PFSK-1 (cell line): Measurements from ENCODE around the gene FOXJ3.

Experiments
- FOXP2 ChIP-seq: optimal IDR thresholded peaks from 2 replicates; pipeline ENCODE3; 2011; ENCODE audit warnings: borderline replicate concordance, control low read depth, inconsistent platforms; ENCODE audit not compliant: insufficient read depth; ENCODE audit errors: extremely low read length, extremely low read depth
- POLR2AphosphoS5 ChIP-seq: IDR thresholded peaks from 2 replicates; pipeline ENCODE4 v1.6.1; 2012; ENCODE audit warnings: low read depth, mild to moderate bottlenecking, control low read depth, low read length, moderate library complexity
- SIN3A ChIP-seq: IDR thresholded peaks from 2 replicates; pipeline ENCODE4 v1.6.1; 2012; ENCODE audit warnings: mild to moderate bottlenecking, low read length, moderate library complexity, borderline replicate concordance; ENCODE audit not compliant: insufficient read depth
- TAF1 ChIP-seq: IDR thresholded peaks from 2 replicates; pipeline ENCODE4 v1.6.1; 2012; ENCODE audit warnings: low read length, control low read depth, borderline replicate concordance; ENCODE audit not compliant: insufficient read depth
- TF ChIP-seq, protein P1 (sequence below), 2 experiments: IDR thresholded peaks; 2 replicates each; pipeline versions ENCODE4 v1.6.1 to v1.8.0; 2011 to 2012; ENCODE audit warnings: low read depth in 2 of 2, low read length in 2 of 2, control low read depth in 1 of 2, inconsistent platforms in 1 of 2, mild to moderate bottlenecking in 1 of 2, moderate library complexity in 1 of 2; ENCODE audit not compliant: insufficient read depth in 1 of 2

FOXJ3 gene

DNA sequence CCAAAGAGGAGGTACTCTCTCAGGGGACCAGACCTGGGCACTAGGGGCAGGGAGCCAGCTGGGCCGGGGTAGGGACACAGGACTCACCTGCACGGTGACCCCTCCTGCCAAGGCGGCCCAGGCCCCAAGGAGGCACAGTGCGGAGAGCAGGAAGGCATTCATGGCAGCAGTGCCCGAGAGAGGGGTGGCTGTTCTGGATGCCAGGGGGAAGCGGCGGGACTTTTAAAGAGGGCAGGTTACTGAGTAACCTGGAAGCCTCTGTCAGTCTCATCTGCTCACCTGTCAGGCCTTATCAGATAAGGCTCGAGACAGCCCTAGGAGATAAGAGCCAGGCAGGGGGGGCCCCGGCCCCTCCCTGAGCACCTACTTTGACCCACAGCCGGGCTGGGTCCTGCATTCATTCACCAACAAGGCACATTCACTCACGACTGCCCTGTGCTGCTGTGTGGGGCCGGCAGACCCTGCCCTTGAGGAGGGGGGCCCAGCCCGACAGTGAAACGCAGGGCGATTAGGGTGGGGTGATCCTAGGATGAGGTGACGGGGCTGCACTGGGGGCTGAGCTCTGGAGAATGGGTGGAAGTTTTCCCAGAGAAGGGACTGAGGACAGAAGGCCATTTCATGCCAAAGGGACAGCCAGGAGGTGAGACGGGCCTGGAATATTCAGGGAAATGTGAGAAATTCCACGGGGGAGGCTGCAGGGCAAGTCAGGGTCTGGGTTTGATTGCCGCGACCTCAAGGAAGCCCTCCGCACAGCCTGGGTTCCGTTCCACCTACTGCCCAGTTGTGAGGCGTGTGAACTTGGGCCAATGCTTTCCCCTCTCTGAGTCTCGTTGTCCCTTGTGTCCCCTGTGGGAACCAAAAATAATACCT lies 170.2 kb downstream of the FOXJ3 start, which contains the start of gene GUCA2A:
TSS of gene GUCA2A (minus strand) at position 195 of the 870 bp plus-strand sequence. CDS start at position 162, 33 bp downstream.
- TF ChIP-seq, protein P1, sequence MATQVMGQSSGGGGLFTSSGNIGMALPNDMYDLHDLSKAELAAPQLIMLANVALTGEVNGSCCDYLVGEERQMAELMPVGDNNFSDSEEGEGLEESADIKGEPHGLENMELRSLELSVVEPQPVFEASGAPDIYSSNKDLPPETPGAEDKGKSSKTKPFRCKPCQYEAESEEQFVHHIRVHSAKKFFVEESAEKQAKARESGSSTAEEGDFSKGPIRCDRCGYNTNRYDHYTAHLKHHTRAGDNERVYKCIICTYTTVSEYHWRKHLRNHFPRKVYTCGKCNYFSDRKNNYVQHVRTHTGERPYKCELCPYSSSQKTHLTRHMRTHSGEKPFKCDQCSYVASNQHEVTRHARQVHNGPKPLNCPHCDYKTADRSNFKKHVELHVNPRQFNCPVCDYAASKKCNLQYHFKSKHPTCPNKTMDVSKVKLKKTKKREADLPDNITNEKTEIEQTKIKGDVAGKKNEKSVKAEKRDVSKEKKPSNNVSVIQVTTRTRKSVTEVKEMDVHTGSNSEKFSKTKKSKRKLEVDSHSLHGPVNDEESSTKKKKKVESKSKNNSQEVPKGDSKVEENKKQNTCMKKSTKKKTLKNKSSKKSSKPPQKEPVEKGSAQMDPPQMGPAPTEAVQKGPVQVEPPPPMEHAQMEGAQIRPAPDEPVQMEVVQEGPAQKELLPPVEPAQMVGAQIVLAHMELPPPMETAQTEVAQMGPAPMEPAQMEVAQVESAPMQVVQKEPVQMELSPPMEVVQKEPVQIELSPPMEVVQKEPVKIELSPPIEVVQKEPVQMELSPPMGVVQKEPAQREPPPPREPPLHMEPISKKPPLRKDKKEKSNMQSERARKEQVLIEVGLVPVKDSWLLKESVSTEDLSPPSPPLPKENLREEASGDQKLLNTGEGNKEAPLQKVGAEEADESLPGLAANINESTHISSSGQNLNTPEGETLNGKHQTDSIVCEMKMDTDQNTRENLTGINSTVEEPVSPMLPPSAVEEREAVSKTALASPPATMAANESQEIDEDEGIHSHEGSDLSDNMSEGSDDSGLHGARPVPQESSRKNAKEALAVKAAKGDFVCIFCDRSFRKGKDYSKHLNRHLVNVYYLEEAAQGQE (IDR thresholded peaks at IDR 0.05; ENCODE audit: insufficient read depth in 1 of 2, low read depth in 2 of 2, low read length in 2 of 2), result no peak
- TF ChIP-seq TAF1 (no peak), SIN3A (no peak), FOXP2 (no peak), POLR2AphosphoS5 (no peak)

DNA sequence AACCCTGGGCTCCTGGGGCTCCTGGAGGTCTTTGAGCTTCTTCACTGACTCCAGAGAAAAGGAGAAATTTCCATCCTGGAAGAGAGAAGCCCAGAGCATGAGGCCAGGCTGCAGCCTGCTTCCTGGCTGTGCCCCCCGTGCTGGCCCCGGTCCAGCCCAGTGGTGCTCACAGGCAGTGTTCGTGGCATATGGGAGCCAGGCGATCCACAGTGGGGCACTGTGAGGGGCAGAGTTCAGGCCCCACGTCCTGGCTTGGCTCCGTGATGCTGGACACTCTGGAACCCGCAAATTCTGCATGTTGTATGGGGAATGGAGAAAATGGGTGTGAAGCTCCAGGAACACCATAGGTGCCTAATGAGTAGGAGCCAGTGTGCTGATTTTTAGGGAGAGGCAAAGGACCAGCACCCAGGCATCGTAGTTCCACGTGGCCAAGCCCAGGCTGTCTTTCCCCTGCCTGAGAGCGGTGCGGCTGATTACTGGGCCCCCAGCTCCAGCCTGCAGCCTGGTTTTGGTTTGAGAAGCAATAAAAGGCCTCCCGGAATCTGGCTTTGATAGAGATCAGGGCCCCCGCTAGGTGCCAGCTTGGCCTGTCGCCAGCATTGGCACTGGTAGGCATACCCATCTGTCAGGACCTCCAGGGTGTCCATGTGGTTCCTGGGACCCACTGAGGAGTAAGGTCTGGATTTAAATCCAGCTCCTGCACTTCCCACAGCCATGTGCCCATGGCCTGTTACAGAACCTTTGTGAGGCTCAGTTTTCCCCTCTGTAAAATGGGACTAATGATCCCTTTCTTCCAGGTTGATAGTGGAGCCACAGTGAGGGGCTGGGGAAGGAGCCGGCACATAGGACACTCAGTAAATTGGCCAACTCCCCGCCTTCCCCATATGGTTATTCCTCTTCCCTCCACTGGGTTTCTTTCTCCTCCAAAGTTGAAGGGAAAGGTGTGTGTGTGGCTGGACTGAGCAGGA lies 171.2 kb downstream of the FOXJ3 start:
- no peak for TF ChIP-seq TAF1
- TF ChIP-seq FOXP2, result no peak

DNA sequence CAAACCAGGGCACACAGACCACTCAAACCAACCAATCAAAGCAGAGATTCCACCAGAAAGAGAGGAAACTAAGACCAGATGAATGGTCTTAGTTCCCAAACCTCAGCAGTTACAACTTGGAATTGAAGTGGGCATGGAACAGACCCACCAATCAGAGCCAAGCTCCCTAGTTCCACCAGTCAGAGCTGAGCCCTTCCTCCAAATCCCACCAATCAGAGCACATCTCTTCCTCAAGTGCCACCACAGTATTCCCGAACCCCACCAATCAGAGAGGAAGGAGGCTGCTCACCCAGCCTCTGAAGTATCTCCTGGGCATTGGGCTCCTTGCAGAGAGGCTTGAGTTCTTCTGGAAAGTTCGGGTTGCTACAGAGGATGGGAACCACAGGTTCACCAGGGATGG lies 171.9 kb downstream of the FOXJ3 start:
- TF ChIP-seq SIN3A (no peak), TAF1 (no peak), POLR2AphosphoS5 (no peak), FOXP2 (no peak)
- TF ChIP-seq, protein P1 (IDR thresholded peaks at IDR 0.05; ENCODE audit: insufficient read depth in 1 of 2, low read depth in 2 of 2, low read length in 2 of 2), result no peak

DNA sequence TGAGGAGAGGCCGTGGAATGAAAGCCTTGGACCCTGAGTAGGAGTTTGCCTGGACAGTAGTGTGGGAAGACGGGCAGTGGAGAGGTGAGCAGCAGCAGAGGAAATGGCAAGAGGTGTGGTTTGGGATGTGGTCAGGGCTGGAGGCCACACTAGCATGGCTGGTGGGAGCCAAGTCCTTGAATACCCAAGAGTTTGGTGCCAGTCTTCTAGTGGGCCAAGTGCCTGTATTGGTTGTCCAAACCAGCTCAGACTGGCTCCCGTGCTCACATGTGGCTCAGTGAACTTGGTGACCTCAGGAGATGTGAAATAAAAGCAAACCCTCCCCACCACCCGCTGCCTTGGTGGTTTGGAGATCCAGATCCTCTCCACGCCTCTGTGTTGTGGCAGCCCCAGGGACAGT lies 172.9 kb downstream of the FOXJ3 start:
- TF ChIP-seq POLR2AphosphoS5 (no peak), TAF1 (no peak), SIN3A (no peak), FOXP2 (no peak)
- TF ChIP-seq, protein P1 (IDR thresholded peaks at IDR 0.05; ENCODE audit: insufficient read depth in 1 of 2, low read depth in 2 of 2, low read length in 2 of 2), result no peak

DNA sequence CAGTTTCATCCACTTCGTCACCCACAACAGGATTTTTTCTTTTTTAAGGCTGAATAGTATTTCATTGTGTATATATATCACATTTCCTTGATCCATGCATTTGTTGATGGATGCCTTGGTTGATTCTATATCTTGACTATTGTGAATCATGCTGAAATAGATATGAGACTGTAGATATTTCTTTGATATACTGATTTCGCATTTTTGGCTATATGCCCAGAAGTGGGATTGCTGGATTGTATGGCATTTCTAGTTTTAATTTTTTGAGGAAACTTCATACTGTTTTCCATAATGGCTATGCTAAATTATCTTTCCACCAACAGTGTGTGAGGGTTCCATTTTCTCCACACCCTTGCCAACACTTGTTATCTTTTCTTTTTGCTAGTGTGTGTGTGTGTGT lies 176.8 kb downstream of the FOXJ3 start:
- no peak for TF ChIP-seq SIN3A
- TF ChIP-seq FOXP2, result no peak
- TF ChIP-seq TAF1, result no peak
- TF ChIP-seq, protein P1 (IDR thresholded peaks at IDR 0.05; ENCODE audit: insufficient read depth in 1 of 2, low read depth in 2 of 2, low read length in 2 of 2), result no peak
- no peak for TF ChIP-seq POLR2AphosphoS5
